K562 (cell line): ENCODE results near the gene UBE2L3. TPM values are rescaled to one million over a fixed set of nuclear protein-coding genes. Genes with fewer than 3 reads are reported as not detected.

Experiments
- ARID4B ChIP-seq: sonication (generic); formaldehyde crosslinking; IDR thresholded peaks from 2 replicates; pipeline ENCODE4 v1.8.0; 2022; ENCODE audit warnings: mild to moderate bottlenecking, missing genetic modification reagents
- ATF7 ChIP-seq: fragments of 450-650 bp; IDR thresholded peaks from 2 replicates; pipeline ENCODE4 v1.7.1; 2014; ENCODE audit warnings: mild to moderate bottlenecking, moderate library complexity
- CHCHD3 ChIP-seq: fragments of 250-450 bp; sonication (Bioruptor Pico); IDR thresholded peaks from 2 replicates; pipeline ENCODE4 v2.1.2; 2022; ENCODE audit warnings: mild to moderate bottlenecking
- DEAF1 ChIP-seq: fragments of 450-650 bp; formaldehyde crosslinking; IDR thresholded peaks from 2 replicates; pipeline ENCODE4 v1.4.0; 2020; ENCODE audit warnings: mild to moderate bottlenecking, moderate library complexity
- E4F1 ChIP-seq: fragments of 250-450 bp; sonication (Bioruptor Pico); IDR thresholded peaks from 2 replicates; pipeline ENCODE4 v1.5.0; 2021; ENCODE audit warnings: mild to moderate bottlenecking, borderline replicate concordance
- HMG20A ChIP-seq: fragments of 450-650 bp; formaldehyde crosslinking; conservative IDR thresholded peaks from 2 replicates; pipeline ENCODE4 v1.4.0; 2020; ENCODE audit warnings: mild to moderate bottlenecking, mixed read lengths
- HNRNPH1 ChIP-seq: fragments of 200-400 bp; formaldehyde crosslinking; optimal IDR thresholded peaks from 2 replicates; pipeline ENCODE3; 2017; ENCODE audit warnings: low read depth, mild to moderate bottlenecking, low read length, moderate library complexity
- MAX ChIP-seq: sonication (generic); formaldehyde crosslinking; IDR thresholded peaks from 2 replicates; pipeline ENCODE4 v1.9.0; 2022; ENCODE audit warnings: mild to moderate bottlenecking, missing genetic modification reagents
- NCOA6 ChIP-seq: fragments of 450-650 bp; IDR thresholded peaks from 2 replicates; pipeline ENCODE4 v1.6.1; 2017; ENCODE audit warnings: mild to moderate bottlenecking
- SMAD2 ChIP-seq: fragments of 150-350 bp; IDR thresholded peaks from 2 replicates; pipeline ENCODE4 v1.6.1; 2014; ENCODE audit warnings: low read depth, mild to moderate bottlenecking, low read length
- SP1 ChIP-seq: sonication (generic); formaldehyde crosslinking; IDR thresholded peaks from 2 replicates; pipeline ENCODE4 v1.8.1; 2022; ENCODE audit warnings: mild to moderate bottlenecking, missing genetic modification reagents
- UBTF ChIP-seq, 2 experiments: IDR thresholded peaks; 2 replicates each; pipeline ENCODE4 v1.6.1; 2012; ENCODE audit warnings: improper control_type of control experiment in 2 of 2, low read depth in 2 of 2, low read length in 2 of 2, borderline replicate concordance in 1 of 2
- ZC3H11A ChIP-seq: IDR thresholded peaks from 2 replicates; pipeline ENCODE4 v1.6.1; 2012; ENCODE audit warnings: low read depth, low read length, improper control_type of control experiment
- ZNF143 ChIP-seq: sonication (generic); formaldehyde crosslinking; IDR thresholded peaks from 2 replicates; pipeline ENCODE4 v1.9.0; 2022; ENCODE audit warnings: mild to moderate bottlenecking, missing genetic modification reagents
- ZNF232 ChIP-seq: sonication (generic); formaldehyde crosslinking; IDR thresholded peaks from 2 replicates; pipeline ENCODE4 v1.8.0; 2022; ENCODE audit warnings: mild to moderate bottlenecking, missing genetic modification reagents
- ZNF253 ChIP-seq: fragments of 250-450 bp; sonication (Bioruptor Pico); conservative IDR thresholded peaks from 2 replicates; pipeline ENCODE4 v1.6.1; 2021; ENCODE audit warnings: mild to moderate bottlenecking
- ZNF41 ChIP-seq: fragments of 250-450 bp; sonication (Bioruptor Pico); conservative IDR thresholded peaks from 2 replicates; pipeline ENCODE4 v1.4.0; 2020; ENCODE audit warnings: mild to moderate bottlenecking
- ZNF444 ChIP-seq: fragments of 250-450 bp; sonication (Bioruptor Pico); IDR thresholded peaks from 2 replicates; pipeline ENCODE4 v1.4.0; 2020; ENCODE audit warnings: mild to moderate bottlenecking, moderate library complexity
- polyA plus RNA-seq, 8 experiments: library from polyadenylated mRNA; depleted of rRNA in 4 of 8; stranded (reverse) in 5 of 8; unstranded in 3 of 8; fragments of >200 nt; fragmentation: Nextera tagmentation in 2 of 8; fragmentation: Illumina TruSeq in 1 of 8; extraction: Ambion mirVana in 2 of 8; extraction: Trizol in 1 of 8; gene quantifications; 2 replicates each; pipeline versions ENCODE4 v1.2.1 to v1.2.3, GENCODE V29; 2011 to 2014; ENCODE audit warnings: inconsistent platforms in 1 of 8, missing spikeins in 1 of 8
- total RNA-seq, 7 experiments: library from RNA; depleted of rRNA in 6 of 7; stranded (reverse); fragments of >200 nt in 6 of 7; fragmentation: Illumina TruSeq in 2 of 7; extraction: Trizol in 2 of 7; gene quantifications; 2 replicates each; pipeline versions ENCODE4 v1.2.1 to v1.2.3, GENCODE V29; 2011 to 2021; ENCODE audit warnings: low replicate concordance in 1 of 7

UBE2L3 gene
- total and polyA plus RNA-seq, 9 of the 15 experiments (the other 6 are each of a cell fraction or from before 2014, with no cell fraction given) = 215 to 625 (median 285) TPM

GRCh38 chr22:21579474-21579851 lies 11.9 kb downstream of the UBE2L3 start (continued):
- TF ChIP-seq MAX (CRISPR knock-in tag) (peak; percentile 61), HNRNPH1 (no peak), E4F1 (CRISPR knock-in tag) (no peak), CHCHD3 (CRISPR knock-in tag) (no peak), UBTF (IDR thresholded peaks at IDR 0.05; ENCODE audit: borderline replicate concordance in 1 of 2, low read depth in 2 of 2, low read length in 2 of 2) (peak; percentile 56 to 88; a peak in 3 of 4 replicates), ATF7 (no peak), HMG20A (CRISPR knock-in tag) (no peak), ZNF444 (CRISPR knock-in tag) (no peak), ZNF253 (CRISPR knock-in tag) (no peak), ZC3H11A (peak; percentile 34; the same call in 1 of the 2 replicates), NCOA6 (no peak), SMAD2 (no peak), DEAF1 (CRISPR knock-in tag) (no peak), ARID4B (CRISPR knock-in tag) (no peak), SP1 (no peak), ZNF41 (CRISPR knock-in tag) (no peak), ZNF143 (CRISPR knock-in tag) (peak; percentile 38; the same call in 1 of the 2 replicates), ZNF232 (CRISPR knock-in tag) (no peak)
